Peyer's patch (tissue), 4 donors: Measurements from ENCODE around the gene KRT16.
"Not testable (repeated sequence)": the region's sequence is repeated elsewhere in the genome, so short reads cannot be mapped to it uniquely, and the experiment has no call there.

ENCODE experiments used
- CTCF ChIP-seq, 6 experiments: fragments of 450-650 bp in 4 of 6; fragments of 200-600 bp in 2 of 6; sonication (generic) in 1 of 6; IDR thresholded peaks; one replicate each; pipeline ENCODE4 v1.5.1; 2017 to 2019; ENCODE audit warnings: antibody characterized with exemption in 6 of 6, mild to moderate bottlenecking in 3 of 6, moderate library complexity in 1 of 6
- POLR2A ChIP-seq, 2 donors: fragments of 450-650 bp; IDR thresholded peaks; one replicate each; pipeline ENCODE4 v1.5.1; 2017; ENCODE audit warnings: antibody characterized with exemption in 2 of 2, mild to moderate bottlenecking in 2 of 2, moderate library complexity in 2 of 2

- TF ChIP-seq CTCF, POLR2A (IDR thresholded peaks at IDR 0.05): not testable (repeated sequence)
Measured at GRCh38 chr17:41640596-41640995, 28.0 kb upstream of the KRT16 start.
